ENCODE measurements around the gene ZAR1.

Gene ZAR1

DNA sequence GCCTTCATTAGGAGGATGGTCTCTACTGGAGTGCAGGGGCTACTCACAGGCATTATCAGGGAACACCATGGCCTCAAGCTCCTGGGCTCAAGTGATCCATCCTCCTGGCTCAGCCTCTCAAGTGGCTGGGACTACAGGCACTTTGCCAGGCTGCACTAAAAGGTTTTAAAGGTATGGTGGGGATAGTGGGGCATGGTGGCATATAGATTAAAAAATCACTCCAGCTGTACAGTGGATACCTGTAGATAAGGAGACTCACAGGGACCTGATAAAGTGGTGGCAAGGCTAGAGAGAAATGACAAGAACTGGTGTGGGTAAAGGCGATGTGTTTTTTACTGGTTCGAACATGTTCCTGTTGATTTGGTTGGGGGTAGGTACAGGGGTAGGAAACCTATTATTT lies 5.9 kb downstream of the ZAR1 start:
- TF ChIP-seq, protein P1, sequence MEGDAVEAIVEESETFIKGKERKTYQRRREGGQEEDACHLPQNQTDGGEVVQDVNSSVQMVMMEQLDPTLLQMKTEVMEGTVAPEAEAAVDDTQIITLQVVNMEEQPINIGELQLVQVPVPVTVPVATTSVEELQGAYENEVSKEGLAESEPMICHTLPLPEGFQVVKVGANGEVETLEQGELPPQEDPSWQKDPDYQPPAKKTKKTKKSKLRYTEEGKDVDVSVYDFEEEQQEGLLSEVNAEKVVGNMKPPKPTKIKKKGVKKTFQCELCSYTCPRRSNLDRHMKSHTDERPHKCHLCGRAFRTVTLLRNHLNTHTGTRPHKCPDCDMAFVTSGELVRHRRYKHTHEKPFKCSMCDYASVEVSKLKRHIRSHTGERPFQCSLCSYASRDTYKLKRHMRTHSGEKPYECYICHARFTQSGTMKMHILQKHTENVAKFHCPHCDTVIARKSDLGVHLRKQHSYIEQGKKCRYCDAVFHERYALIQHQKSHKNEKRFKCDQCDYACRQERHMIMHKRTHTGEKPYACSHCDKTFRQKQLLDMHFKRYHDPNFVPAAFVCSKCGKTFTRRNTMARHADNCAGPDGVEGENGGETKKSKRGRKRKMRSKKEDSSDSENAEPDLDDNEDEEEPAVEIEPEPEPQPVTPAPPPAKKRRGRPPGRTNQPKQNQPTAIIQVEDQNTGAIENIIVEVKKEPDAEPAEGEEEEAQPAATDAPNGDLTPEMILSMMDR (IDR thresholded peaks at IDR 0.05; ENCODE audit: low read length) = no peak
- TF ChIP-seq EZH2 (IDR thresholded peaks at IDR 0.05; ENCODE audit: borderline replicate concordance, low read length) = no peak
- H3K4me3 ChIP-seq (ENCODE audit: low read depth, low read length, poor library complexity, severe bottlenecking) = no peak overlapping the region
- no peak overlapping the region for H3K4me2 ChIP-seq (ENCODE audit: low read length)
- peaks cover 16% of the 10 kb centered on the region; the same call in 1 of the 2 replicates for H3K36me3 ChIP-seq (ENCODE audit: insufficient read depth, low read length)
- no peaks in the 10 kb centered on the region for H3K4me1 ChIP-seq (ENCODE audit: insufficient read depth, low read length, severe bottlenecking)
- H3K9me3 ChIP-seq (ENCODE audit: low read length) = no peaks in the 10 kb centered on the region
- H3K9ac ChIP-seq (ENCODE audit: low read length) = no peak overlapping the region
- H2AFZ ChIP-seq (ENCODE audit: low read length) = no peak overlapping the region
- no peak overlapping the region for H3K27ac ChIP-seq (ENCODE audit: low read depth, low read length, poor library complexity, severe bottlenecking)
- H4K20me1 ChIP-seq (ENCODE audit: insufficient read depth, low read length) = no peaks in the 10 kb centered on the region
- no peaks in the 10 kb centered on the region for H3K27me3 ChIP-seq (ENCODE audit: insufficient read depth, low read length)
- no peaks in the 10 kb centered on the region for H3K79me2 ChIP-seq (ENCODE audit: insufficient read depth, low read length)
- no peaks in the 10 kb centered on the region for H3K9me2 ChIP-seq (ENCODE audit: low read depth, low read length)
- H3F3A ChIP-seq (ENCODE audit: insufficient read depth, low read length) = no peaks in the 10 kb centered on the region

DNA sequence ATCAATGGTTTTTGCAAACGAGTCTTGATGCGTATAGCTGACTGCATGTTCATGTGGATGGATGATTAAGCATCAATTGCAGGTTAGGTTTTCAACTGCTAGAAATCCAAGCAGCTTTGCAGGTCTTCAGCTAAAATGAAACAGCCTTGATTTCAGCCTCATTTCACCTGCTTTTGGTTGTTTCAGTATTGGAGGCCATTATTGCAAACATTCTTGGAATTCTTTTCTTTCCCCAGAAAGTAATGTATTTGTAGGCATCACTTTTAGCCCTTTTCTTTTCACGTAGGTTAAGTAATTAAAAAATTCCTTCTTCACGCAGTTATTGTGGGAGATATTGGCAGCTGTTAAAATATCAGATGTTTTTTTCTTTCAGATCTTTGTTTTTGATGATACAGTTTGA lies 8.8 kb downstream of the ZAR1 start:
- Histone ChIP-seq H2AFZ (ENCODE audit: low read length) (no peak overlapping the region), H3K27ac (ENCODE audit: low read depth, low read length, poor library complexity, severe bottlenecking) (no peak overlapping the region), H3K79me2 (ENCODE audit: insufficient read depth, low read length) (no peaks in the 10 kb centered on the region), H3K4me2 (ENCODE audit: low read length) (no peak overlapping the region), H3K36me3 (ENCODE audit: insufficient read depth, low read length) (peaks cover 24% of the 10 kb centered on the region; the same call in 1 of the 2 replicates), H3K9ac (ENCODE audit: low read length) (no peak overlapping the region), H3K4me3 (ENCODE audit: low read depth, low read length, poor library complexity, severe bottlenecking) (no peak overlapping the region), H3K27me3 (ENCODE audit: insufficient read depth, low read length) (no peaks in the 10 kb centered on the region), H3K9me2 (ENCODE audit: low read depth, low read length) (no peaks in the 10 kb centered on the region), H3F3A (ENCODE audit: insufficient read depth, low read length) (no peaks in the 10 kb centered on the region), H3K9me3 (ENCODE audit: low read length) (no peaks in the 10 kb centered on the region), H4K20me1 (ENCODE audit: insufficient read depth, low read length) (no peaks in the 10 kb centered on the region), H3K4me1 (ENCODE audit: insufficient read depth, low read length, severe bottlenecking) (no peaks in the 10 kb centered on the region)
- TF ChIP-seq, protein P1 (IDR thresholded peaks at IDR 0.05; ENCODE audit: low read length) = no peak

DNA sequence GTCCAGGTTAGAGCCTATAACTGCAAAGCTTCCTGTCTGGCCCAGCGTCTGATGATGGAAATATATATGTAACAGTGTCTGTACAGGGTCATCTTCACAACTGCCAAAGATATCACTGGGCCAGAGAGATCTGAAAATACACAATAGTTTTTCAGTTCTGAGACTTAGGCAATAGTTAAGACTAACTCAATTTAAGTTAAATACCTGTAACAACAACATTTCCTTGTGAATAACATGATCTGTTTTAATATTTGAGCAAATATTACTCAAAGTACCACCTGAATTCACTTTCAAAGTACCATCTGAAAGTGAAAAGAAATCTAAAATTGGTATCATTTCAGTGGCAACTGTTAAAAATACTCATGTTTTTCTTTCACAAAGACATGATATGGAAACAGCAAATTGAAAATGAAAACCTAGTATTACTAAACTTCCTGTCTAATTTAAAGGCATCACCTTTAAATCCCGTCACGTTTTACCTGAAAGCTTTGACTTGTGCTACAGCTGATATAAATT lies 9.6 kb downstream of the ZAR1 start:
- H3K9ac ChIP-seq (ENCODE audit: low read length) = no peak overlapping the region
- H4K20me1 ChIP-seq (ENCODE audit: insufficient read depth, low read length) = no peaks in the 10 kb centered on the region
- H3K4me3 ChIP-seq (ENCODE audit: low read depth, low read length, poor library complexity, severe bottlenecking) = no peak overlapping the region
- TF ChIP-seq, protein P1 (IDR thresholded peaks at IDR 0.05; ENCODE audit: low read length) = no peak
- TF ChIP-seq EZH2 (IDR thresholded peaks at IDR 0.05; ENCODE audit: borderline replicate concordance, low read length) = no peak
- H3K27me3 ChIP-seq (ENCODE audit: insufficient read depth, low read length) = no peaks in the 10 kb centered on the region
- H3K9me2 ChIP-seq (ENCODE audit: low read depth, low read length) = no peaks in the 10 kb centered on the region
- no peak overlapping the region for H3K4me2 ChIP-seq (ENCODE audit: low read length)
- no peaks in the 10 kb centered on the region for H3F3A ChIP-seq (ENCODE audit: insufficient read depth, low read length)
- H2AFZ ChIP-seq (ENCODE audit: low read length) = no peak overlapping the region
- no peaks in the 10 kb centered on the region for H3K9me3 ChIP-seq (ENCODE audit: low read length)
- no peak overlapping the region for H3K27ac ChIP-seq (ENCODE audit: low read depth, low read length, poor library complexity, severe bottlenecking)
- H3K36me3 ChIP-seq (ENCODE audit: insufficient read depth, low read length) = peaks cover 31% of the 10 kb centered on the region; the same call in 1 of the 2 replicates
- no peaks in the 10 kb centered on the region for H3K79me2 ChIP-seq (ENCODE audit: insufficient read depth, low read length)
- no peaks in the 10 kb centered on the region for H3K4me1 ChIP-seq (ENCODE audit: insufficient read depth, low read length, severe bottlenecking)
